ENCODE measurements around the gene ARL16.

Gene ARL16

DNA sequence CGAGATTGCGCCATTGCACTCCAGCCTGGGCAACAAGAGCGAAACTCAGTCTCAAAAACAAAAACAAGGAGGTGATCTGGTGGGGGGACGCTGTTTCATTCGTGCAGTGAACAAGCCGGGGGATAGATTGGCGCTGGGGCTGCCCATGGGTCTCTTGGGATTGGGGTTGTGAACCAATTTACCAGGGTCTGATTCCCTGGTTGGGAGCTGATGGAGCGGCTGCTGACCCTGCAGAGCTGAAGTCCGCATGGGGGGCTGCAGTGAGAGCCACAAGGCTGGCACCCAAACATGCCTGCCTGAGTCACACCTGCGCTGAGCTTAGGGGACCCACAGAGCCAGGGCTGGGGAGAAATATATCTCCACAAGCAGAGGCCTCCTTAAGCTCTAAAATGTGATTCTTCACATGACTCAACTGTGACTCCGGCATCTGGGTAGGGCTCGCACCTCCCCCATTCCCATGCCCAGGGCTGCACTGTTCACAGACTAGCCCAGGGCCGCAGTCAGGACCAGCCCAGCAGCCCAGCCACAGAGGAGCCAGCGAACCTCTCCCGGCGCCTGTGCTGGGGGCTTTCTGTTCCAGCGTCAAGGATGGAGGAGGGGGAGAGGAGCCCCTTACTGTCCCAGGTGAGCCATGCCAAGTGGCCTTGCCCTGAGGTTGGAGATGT is 41.6 kb downstream of the ARL16 start:
- peak; percentile 65 for DNase-seq

DNA sequence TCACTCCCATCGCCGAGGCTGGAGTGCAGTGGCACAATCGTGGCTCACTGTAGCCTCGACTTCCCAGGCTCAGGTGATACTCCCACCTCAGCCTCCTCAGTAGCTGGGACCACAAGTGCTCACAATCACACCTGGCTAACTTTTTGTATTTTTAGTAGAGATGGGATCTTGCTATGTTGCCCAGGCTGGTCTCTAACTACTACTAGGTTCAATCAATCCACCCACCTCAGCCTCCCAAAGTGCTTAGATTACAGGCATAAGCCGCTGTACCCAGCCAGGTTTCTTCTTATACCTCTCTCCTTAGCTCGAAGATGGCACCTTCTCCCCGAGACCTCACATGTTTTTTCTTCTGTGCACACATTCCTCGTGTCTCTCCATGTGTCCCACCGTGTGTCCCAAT is 43.6 kb downstream of the ARL16 start:
- DNase-seq = no peak

DNA sequence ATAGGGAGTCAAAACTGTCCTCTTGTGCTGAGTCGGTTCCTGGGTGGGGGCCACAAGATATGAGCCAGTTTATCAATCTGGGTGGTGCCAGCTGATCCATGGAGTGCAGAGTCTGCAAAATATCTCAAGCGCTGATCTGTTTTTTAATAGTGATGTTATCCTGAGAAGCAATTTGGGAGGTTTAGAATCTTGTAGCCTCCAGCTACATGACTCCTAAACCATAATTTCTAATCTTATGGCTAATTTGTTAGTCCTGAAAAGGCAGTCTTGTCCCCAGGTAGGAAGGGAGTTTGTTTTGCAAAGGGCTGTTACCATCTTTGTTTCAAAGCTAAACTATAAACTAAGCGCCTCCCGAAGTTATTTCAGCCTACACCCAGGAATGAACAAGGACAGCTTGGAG is 44.9 kb downstream of the ARL16 start:
- DNase-seq = no peak

DNA sequence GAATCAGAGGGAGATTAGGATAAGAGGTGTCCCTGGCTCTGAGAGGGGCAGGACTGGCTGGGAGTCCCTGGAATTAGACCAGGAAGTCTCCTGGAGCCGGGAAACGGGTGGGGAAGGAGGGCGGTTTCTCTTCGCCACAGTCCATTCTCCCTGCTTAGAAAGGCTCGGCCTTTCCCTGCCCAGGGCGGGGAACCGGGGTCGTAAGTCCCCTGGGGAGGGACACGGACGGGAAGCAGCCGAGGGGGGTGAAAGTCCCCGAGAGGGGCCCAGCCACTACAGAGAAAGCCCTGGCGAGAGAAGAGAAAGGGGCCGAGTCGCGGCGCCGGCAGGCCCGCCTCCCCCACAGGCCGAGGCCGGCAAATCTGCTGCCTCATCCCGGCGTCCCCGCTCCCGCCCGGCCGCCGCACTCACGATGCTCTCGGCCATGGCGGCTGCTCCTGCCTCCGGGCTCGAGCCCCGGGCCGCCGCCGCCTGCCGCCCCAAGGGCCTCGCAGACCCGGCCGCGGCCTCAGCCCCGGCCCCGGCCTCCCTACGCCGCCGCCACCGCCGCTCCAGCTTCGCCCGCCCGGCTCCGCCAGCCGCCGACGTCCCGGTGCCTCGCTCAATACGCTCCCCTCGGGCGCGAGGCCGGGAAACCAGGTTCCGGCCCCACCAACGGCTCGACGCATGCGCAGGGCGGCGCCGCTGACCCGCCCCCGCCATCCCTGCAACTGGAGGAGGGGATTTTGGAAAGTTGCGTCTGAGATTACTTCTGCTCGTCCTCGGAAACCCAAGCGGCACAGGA is 46.9 kb downstream of the ARL16 start, which contains the start of the genes NPLOC4 and TSPAN10:
Gene NPLOC4, minus strand, starts transcription at position 608 of the 784 bp plus-strand sequence. Its CDS starts 182 bp downstream, at position 426.
Gene TSPAN10, plus strand, starts transcription at position 692 of the 784 bp plus-strand sequence. CDS start 5,217 bp downstream, outside the sequence.
- peak; percentile 87 for DNase-seq

DNA sequence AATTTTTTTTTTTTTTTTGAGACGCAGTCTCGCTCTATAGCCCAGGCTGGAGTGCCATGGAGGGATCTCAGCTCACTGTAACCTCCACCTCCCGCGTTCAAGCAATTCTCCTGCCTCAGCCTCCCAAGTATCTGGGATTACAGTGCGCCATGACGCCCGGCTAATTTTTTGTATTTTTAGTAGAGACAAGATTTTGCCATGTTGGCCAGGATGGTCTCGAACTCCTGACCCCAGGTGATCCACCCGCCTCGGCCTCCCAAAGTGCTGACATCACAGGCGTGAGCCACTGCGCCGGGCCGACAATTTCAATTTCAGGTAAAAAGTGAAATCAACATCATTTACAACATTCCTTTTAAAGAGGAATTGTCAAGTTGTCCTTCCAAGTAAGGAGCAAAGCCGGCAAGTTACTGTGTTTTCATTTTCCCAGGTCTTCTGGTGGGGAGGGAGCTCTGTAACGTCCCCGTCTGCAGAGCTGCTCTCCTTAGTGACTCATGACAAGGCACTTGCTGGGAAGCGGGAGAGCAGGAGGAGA is 47.6 kb downstream of the ARL16 start:
- no peak for DNase-seq

DNA sequence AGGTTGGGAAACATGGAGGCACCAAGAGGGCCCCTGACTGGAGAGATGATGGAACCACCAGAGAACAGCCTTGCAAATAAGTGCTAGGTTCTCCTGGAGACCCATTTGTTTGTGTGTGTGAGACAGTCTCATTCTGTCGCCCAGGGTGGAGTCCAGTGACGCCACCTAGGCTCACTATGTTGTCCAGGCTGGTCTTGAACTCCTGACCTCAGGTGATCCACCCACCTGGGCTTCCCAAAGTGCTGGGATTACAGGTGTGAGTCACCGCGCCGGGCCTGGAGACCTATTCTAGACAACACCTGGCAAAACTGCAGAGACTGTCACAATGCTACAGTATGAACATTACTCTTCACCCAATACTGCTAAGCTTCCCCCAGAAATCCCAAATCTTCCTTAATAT is 48.2 kb downstream of the ARL16 start:
- DNase-seq = no peak

DNA sequence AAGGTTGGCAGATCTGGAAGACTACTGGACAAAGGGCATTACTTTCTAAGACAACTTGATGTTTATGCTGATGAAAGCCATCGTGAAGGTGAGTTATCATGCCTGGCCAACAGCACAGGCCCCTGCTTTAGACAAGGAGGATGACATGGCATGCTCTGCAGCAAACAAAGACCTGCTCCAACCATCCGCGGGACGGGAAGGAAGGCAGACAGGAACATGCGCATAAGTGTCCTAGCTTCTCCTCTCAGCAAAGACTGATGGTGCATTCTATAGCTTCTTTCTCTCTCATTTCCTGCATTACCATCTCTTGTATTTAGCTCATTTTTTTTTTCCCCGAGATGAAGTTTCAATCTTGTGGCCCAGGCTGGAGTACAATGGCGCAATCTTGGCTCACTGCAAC is 52.1 kb downstream of the ARL16 start:
- no peak for DNase-seq

Measured in fibroblast of skin of scalp (primary cell).